Suprapubic skin (tissue), 4 donors: ENCODE data around the gene PRIMA1.

Experiments
- POLR2A ChIP-seq, 2 donors: fragments of 450-650 bp; IDR thresholded peaks; one replicate each; pipeline ENCODE4 v1.6.1; 2017; ENCODE audit warnings: antibody characterized with exemption in 2 of 2, mild to moderate bottlenecking in 2 of 2, moderate library complexity in 2 of 2
- POLR2AphosphoS5 ChIP-seq, 3 donors: sonication (generic); formaldehyde crosslinking; IDR thresholded peaks; one replicate each; pipeline ENCODE4 v1.6.1; 2017; ENCODE audit warnings: antibody characterized with exemption in 3 of 3
- TF ChIP-seq, protein P1 (sequence below), 2 donors: fragments of 200-600 bp in 1 of 2; fragments of 450-650 bp in 1 of 2; sonication (generic) in 1 of 2; IDR thresholded peaks; one replicate each; pipeline ENCODE4 v1.5.1; 2016 to 2019; ENCODE audit warnings: antibody characterized with exemption in 2 of 2, mild to moderate bottlenecking in 1 of 2, moderate library complexity in 1 of 2

DNA sequence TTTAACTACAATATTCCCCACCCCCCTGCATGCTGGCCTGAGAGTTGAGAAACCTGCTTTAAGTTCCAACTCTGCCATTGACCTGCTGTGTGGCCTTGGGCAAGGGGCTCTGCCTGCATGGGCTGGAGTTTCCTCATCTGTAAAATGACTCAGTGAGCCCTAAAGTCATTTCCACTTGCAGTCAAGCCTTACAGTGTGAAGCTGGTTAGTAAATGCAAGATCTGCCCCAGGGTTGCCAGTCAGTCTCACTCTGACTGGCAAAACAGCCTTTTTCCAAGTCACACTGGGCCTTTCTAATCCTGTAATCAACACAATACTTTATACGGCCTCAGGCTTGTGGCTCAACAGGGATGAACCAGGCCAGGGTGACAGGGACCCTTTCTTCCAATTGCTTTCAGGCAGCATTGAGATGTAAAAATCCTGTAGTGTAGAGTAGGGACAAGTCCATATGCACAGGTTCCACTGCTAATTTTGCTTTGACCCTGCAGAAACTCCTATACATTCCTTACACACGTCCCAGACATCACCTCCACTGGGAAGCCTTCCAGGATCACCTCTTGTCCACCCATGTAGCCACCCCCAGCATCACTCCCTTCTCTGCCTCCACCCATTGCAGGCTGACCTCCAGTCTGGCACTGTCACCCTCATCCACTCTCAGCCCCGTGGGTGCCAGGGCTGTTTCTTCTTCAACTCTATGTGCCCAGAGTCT is 42.6 kb upstream of the PRIMA1 start:
- TF ChIP-seq, protein P1, sequence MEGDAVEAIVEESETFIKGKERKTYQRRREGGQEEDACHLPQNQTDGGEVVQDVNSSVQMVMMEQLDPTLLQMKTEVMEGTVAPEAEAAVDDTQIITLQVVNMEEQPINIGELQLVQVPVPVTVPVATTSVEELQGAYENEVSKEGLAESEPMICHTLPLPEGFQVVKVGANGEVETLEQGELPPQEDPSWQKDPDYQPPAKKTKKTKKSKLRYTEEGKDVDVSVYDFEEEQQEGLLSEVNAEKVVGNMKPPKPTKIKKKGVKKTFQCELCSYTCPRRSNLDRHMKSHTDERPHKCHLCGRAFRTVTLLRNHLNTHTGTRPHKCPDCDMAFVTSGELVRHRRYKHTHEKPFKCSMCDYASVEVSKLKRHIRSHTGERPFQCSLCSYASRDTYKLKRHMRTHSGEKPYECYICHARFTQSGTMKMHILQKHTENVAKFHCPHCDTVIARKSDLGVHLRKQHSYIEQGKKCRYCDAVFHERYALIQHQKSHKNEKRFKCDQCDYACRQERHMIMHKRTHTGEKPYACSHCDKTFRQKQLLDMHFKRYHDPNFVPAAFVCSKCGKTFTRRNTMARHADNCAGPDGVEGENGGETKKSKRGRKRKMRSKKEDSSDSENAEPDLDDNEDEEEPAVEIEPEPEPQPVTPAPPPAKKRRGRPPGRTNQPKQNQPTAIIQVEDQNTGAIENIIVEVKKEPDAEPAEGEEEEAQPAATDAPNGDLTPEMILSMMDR (IDR thresholded peaks at IDR 0.05), result no peak
- no peak for TF ChIP-seq POLR2A (IDR thresholded peaks at IDR 0.05)
- no peak for TF ChIP-seq POLR2AphosphoS5 (IDR thresholded peaks at IDR 0.05)
